GM23248 (cell line): Measurements from ENCODE around the gene GPHN.

ENCODE experiments used
- EZH2 ChIP-seq: fragments of 200-600 bp; sonication (generic); IDR thresholded peaks from 2 replicates; pipeline ENCODE4 v1.6.1; 2018; ENCODE audit warnings: antibody characterized with exemption, mild to moderate bottlenecking; ENCODE audit not compliant: insufficient read depth, poor library complexity, severe bottlenecking
- EZH2phosphoT487 ChIP-seq: fragments of 200-600 bp; sonication (generic); IDR thresholded peaks from 2 replicates; pipeline ENCODE4 v1.6.1; 2018; ENCODE audit warnings: antibody characterized with exemption, moderate library complexity, mild to moderate bottlenecking, low read depth; ENCODE audit not compliant: insufficient read depth

- TF ChIP-seq EZH2 (no peak), EZH2phosphoT487 (no peak)
These were observed 629.9 kb downstream of the GPHN start for GRCh38 chr14:67137744-67138371.
